SKM-1 treated with dmso at 0.1 percent for 144 hours (cell line): ENCODE data around the gene CACNB4.

Experiments
- DNase-seq: peaks from one replicate; lab custom pipeline; 2025; ENCODE audit not compliant: unreplicated experiment; lab: John Stamatoyannopoulos, UW

The CACNB4 gene

DNA sequence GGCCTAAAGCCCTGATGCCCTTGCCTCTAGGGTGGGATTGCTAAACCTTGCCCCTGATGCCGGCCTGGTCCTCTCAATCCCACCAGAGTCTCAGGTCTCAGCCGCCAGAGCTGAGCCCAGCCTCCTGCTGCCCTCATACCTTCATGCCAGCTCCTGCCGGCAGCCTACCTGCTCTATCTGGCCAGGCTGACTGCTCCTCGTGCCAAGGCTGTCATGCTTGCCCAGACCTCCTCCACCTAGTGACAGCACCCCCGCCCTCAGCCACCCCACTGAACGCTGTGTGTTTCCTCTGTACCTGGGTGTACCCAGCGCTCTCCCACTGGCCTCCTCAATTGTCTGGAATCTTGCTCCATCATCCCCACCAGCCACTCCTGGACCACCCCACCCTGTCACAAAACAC, 120.1 kb downstream of the CACNB4 start:
- no peak for DNase-seq

DNA sequence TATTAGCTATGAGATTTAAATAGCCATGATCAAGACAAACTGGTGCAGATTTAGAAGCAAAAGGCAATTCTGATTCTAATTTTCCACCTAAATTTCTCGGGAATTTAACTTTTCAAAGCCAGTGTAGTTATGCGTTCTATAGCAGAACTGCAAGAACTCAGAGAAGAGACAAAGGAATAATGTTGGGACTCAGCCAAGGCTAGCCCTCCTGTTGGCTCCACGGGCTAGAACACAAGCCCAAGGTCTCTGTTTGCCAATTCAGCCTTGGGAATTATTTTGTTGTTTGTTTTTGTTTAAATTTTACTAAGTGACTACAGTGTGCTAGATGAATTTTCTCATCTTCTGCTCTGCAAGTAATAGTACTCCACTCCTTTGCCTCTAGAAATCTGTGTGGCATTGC, 121.2 kb downstream of the CACNB4 start:
- DNase-seq, result no peak

DNA sequence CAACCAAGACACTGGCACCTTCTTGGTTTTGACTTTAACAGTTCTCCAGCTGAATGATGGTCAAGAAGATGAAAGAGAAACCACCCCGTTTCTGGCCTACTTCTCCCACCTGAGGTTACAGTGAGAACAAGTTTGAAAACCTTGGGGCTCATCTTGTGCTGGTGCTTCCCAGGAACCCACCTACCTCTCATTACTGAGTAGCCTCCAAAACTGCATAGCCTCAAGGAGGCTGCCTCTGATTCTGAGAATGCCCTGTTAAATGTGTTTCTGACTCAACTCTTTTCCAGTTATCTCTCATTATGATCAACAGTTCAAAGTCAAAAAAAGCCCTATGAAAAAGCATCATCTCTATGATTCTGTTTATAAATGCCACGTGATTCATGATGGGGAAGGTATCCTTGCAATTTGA, 121.9 kb downstream of the CACNB4 start:
- no peak for DNase-seq

DNA sequence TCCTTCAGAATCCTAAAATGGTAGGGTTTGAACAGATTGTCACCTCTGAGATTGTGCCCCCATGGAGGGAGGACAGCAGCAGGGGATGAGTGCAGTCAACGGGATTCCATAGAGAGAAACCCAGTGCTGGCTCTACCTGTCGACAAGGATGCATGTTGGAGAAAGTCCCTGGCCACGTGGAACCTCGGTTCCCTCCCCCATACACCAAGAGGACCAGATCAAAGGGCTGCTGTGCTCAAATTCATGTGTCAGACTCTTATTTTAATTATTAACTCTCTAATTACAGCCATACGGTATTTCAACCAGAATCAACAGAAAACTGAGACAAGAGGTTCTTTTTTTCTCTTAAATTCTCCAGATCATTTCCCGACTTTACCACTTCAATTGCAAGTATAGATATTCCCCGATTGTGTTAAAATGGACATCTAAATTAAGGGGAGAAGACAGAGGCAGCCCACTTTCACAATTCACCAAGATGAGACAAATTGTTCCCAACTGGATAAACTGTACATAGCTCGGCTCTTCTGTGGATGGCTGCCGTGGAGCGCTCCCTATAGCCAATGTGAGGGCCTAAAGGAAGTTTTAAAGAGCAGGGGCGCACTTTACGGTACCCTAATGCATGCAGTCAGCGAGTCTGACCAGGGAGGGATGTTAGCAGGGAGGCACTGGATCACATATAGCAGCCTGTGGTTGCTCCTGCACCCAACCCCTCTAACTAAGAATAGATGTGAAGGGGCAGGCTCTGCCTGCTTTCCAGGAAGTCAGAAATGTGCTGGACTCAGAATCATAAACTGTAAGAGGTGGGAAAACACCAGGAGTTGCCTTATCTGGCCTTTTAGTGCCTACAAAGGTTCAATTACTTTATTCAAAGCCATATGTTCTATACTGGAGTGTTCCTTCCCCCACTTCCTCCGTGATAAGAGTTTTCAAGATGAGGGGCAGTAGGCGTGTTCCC, 123.1 kb downstream of the CACNB4 start:
- DNase-seq, result no peak

DNA sequence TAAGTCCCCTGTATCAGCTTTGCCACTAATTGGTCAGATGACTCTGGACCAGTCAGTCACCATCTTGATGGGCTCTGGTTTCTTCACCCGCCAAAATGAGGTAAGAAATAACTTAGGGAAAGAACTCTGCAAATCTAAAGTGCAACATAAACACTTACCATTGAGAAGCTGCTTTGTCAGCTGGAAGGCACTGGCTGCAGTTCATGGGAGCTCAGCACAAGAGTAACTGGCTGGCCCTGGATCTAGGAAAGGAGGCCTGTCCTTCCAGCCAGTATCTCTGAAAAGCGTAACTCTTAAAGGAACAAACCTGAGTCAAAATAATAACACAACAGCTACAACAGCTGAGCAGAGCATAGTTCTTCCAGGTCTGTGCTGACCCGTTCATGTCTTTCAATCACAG, 123.9 kb downstream of the CACNB4 start:
- no peak for DNase-seq

DNA sequence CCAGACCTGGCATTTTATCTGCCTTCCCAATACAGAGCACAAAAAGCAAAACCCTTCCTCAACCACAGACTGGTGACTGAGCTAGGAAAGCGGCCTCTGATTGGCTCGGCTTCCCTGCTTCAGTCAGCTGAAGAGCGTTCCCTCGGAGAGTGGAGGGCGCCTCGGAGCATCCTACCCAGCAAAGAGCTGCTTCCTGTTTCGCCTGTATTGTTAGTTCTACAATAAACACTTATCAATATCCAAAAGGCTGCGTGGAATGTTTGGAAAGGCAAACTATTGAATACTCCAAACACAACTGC, 125.0 kb downstream of the CACNB4 start:
- DNase-seq, result no peak

DNA sequence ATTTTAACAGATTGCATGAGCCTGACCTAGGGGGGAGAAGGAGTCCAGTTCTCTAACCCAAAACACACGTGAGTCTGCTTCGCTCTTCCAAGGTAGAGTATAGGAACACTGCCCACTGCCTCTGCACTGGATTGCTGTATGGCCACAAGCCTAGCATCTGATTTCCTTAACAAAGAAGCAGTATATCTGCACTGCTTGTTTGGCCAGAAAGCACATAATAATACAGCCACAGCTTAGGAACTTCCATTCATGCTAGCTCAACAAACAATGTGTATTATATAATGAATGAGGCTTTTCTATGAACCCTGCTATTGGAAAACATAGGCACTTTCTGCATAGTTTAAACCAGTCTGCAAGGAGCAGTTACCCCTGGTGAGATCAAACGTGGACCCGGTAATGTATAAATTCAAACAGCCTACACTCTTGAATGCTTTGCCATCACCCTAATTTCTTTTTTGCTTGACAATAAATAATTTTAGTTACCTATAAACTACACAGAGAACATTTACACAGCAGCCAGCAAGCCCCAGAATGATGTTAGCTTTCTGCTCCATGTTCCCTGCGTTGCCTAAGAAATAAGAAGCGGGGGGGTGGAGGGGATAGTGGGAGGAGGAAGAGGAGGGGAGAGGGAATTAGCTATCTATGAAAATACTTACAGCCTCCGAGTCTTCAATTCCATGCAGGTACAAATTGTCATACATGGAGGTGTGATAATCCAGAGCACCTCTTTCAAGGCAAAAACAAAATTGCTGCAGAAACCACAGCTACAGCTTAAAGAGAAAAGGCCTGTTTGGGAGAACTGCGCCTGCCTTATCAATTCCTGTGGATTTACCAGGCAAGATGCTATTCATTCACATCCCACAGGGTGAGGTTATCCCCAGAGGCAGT, 125.6 kb downstream of the CACNB4 start:
- no peak for DNase-seq

DNA sequence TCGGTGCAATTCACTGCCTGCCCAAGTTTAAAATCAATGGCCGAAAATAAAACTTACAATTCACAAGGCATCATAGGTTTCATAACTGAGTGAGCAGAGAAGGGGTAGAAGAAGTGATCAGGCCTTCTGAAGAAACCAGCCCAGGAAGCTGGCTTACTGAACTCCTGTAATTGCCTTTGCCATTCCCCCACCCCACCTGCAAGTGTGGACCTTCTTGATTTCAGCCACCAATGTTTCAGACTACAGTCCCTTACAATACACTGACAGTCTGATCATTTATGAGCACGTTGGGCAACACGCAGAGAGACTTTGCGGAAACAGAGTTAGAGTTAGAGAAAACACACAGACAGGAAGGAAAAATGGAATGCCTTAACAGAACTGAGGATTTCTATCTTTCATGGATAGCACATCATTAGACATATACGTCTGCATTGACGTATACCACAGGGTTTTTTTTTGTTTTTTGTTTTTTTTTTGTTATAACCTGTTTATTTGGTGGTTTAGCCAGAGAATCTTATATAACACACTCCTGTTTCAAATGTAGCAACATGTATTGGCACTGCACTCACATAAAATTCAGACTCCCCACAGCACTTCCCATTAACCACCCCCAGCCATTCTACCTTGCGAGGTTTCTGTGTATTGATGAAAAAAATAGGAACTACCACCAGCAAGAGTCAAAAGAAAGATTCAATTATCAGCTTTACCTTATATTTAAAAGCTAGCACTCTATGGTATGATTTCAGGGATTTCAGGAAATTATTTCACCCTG, 126.4 kb downstream of the CACNB4 start:
- no peak for DNase-seq

DNA sequence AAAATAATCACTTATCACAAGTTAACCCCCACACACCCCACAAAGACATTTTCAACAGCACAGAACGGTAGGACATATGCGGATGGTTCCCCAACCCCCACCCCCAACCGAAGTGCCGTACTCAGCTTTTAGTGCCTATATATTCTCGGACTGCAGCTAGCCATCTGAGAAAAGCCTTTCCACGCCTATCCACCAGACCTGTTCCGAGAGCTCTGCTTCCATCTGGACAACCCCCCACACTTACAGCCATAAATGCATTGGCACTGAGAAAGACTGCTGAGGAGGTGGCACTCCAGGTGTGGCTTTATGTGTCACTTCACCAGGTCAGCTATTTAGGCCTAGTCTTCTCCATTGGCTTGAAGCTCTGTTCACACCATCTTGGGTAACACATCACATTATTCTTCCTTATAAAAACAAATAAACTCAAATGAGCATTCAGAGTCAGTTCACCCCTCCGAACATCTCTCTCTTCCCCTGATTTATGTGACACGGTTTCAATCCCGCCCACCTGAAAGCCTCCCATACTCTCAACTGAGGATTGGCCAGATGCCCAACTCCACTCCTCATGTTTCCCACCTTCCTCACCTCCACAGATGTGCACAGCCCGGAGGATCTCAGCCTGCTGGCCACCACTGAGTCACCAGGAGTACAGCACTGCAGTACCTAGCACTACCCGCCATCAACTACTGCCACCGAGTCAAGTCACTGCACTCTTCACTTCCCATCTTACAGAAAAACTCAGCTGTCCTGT, 127.4 kb downstream of the CACNB4 start:
- no peak for DNase-seq

DNA sequence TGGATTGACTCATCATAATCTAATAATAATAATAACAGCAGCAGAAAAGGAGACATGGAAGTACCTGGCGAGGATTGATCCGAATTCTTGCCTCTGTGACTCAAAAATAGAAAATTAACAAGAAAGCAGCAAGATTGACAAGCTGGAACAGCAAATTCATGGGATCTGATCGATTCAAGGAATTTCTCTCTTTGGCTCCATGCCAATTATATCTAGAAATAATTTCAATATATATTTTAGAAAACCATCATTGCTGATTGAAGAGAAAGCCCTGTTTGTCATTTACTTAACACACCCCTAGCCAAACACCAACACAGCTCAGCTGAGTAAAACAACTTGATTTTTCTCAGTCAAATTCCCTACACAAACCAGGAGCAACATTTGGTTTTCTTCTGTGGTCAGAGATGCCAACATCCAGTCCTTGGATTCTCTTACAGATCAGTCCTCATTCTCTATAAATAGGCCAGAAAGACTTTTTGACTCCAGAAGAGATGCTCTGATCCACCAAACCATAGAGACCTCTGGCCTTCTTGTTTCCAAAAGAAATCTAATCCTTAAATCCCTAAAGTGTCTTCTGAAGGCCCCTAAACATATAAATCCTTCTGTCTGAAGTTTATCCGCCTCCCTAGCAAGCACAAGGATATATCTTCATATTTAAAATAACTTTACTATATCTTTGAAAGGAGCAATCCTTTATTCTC, 129.9 kb downstream of the CACNB4 start:
- DNase-seq, result no peak

DNA sequence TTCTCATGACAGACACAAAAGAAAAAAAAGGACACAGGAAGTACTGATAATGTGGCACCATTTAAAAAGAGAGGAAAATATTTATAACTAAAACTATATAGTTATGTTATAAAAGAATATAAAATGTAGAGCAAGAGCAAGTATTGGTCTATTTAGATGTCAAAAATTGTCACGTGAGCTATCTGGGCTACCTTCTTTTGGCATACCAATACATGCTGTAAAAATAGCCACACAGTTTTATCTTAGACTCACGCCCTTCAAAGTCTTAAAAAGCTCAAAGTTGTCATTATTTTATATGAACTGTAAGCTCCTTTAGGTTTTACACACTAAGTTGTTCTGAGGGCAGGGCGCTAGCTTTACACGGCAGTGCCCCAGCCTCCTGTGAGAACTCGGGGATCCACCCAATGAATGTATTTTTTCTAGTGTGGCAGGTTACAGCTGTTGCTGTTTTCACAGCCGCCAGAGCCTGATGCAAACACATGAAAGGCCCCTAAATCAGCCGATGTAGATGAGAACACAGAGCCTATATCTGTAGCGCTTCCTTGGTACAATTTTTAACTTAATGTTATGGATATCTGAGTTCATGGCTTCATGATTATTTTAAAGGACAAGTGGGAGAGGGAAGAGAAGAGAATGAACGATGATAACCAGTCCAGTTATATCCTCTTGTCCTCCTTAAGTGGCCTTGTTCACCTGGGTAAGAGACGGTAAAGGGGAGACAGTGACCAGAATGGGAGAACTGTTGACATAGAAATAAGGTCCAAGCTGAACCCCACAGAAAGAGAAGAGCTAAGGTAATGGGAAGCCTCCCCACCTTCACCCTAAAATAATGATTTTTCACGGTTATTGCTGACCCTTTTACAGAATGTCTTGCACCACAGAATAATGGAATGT, 130.8 kb downstream of the CACNB4 start:
- no peak for DNase-seq

DNA sequence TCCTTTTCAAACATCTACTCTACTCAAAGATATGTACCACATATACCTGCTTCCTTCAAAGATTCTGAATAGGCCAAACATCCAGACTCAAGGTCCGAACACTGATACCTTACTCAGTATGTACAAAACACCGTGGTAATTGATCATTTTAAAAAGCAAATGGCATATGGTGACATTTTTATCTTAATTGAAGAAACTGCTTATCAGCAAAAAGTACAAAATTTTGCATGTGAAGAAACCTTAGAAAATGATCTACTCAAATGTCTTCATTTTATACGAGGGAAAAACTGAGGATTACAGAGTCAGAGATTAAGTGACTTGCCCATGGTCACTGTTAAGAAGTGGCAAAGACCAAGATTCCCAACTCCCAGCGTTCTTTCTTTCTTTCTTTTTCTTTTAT, 133.0 kb downstream of the CACNB4 start:
- DNase-seq, result no peak

DNA sequence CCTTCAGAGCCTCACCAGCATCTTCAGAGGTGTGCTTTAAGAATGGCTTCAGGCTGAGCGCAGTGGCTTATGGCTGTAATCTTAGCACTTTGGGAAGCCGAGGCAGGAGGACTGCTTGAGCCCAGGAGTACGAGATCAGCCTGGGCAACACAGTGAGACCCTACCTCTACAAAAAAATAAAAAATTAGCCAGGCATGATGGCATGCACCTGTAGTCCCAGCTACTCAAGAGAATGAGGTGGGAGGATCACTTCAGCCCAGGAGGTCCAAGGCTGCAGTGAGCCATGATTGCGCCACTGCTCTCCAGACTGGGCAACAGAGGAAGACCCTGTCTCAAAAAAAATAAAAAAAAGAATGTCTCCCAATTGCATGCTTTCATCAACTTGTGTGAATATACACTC, 137.3 kb downstream of the CACNB4 start:
- DNase-seq, result no peak

DNA sequence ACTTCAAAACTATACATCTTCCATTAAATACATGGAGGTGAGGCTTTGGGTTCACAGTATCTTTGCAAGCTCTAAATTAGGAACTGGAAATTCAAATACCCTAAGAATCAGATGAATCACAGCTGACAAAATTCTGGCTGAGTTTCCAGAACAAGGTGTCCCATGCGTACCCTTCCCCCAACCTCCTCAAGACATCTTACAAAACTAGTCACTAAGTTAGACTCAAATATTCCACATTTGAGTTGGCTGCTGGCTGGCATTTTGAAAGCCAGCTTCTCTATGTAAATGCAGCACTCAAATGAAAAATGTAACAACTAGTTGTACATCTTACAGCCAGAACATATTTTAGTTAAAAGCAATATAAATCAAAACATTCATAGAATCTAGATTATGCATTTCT, 139.6 kb downstream of the CACNB4 start:
- no peak for DNase-seq

DNA sequence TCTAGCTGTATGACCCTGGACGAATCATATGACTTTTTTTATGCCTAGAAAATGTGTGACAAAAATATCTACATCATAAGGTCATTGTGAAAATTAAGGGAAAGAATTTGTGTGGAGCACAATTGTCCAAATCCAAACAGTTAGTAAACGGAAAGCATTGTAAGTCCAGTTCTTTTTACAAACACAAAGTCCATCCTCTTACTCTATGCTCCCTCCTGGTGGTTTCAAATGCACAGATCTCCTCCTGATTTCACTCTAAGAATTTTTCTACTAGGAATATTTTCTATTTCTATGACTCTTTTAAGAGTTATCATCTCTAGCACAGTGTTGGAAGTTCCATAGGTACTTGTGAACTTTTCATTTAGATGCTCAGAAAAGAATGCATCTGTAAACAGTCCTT, 145.4 kb downstream of the CACNB4 start:
- DNase-seq, result no peak

DNA sequence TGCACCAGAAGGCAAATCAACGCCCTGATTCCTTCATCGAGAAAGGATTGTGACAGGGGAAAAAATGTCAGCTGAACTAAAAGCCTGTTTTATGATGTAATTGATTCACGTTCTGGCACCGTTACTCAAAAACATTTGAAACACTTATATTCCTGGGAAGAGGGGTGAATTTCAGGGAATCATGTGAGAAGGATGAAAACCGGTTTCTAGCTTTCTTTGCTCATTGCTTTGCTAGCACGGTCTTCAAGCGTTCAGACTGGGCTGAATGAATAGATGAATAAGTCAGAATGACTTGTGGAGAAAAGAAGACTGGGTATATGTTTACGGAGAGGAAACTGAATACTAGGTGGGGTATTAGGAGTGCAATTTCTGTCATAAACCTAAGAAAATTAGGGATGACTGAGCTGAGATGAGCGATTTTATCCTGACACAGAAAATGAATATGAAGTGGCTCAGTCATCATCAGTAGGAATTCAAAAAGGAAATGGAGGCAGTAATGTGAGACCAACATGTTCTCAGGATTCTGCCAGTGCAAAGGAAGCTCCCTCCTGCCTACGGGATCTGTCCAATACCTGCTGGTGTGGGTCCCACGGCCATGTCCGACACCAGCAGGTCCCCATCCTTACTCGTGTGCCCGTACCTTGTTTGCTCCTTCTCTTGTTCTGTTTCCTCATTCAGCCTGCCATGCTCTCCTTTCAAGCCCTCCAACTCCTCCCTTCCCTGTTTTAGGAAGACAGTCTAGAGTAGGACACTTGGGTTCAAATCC, 146.0 kb downstream of the CACNB4 start:
- DNase-seq, result no peak

DNA sequence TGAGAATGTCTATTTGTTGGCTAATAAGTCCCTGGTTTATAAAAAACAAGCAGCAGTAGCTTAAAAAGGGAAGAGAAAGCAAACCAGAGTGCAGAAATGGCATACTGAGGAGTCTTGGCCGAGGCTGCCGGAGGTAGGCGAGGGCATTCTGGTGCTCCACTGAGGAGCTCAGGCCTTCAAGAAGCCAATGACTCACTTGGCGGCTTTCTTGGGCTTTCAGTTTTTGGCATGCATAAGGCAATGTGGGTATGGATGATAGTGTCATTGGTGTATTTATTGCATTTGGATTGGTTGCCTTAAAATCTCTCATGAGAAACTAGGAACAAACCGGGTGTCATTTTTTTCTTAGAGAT, 151.1 kb downstream of the CACNB4 start:
- DNase-seq, result no peak
